Osteoblast (primary cell): Measurements from ENCODE around the gene TRIM33. TPM values are rescaled to one million over a fixed set of nuclear protein-coding genes. Genes with fewer than 3 reads are reported as not detected.
A peak's percentile ranks its signal among the peaks of the same experiment; 100 is the strongest.

Source experiments
- DNase-seq: peaks from one replicate; pipeline ENCODE4 v3.0.0; 2011; ENCODE audit warnings: low spot score, mixed read lengths; ENCODE audit not compliant: insufficient read length; ENCODE audit errors: missing footprints
- H2AFZ ChIP-seq: 2 replicates; pipeline ENCODE4 v1.6.0; 2011; ENCODE audit warnings: mild to moderate bottlenecking, low read length
- H3K27ac ChIP-seq: 2 replicates; pipeline ENCODE4 v1.5.1; 2011; ENCODE audit warnings: mild to moderate bottlenecking, low read depth, low read length, moderate library complexity
- H3K27me3 ChIP-seq: 2 replicates; pipeline ENCODE4 v1.6.0; 2012; ENCODE audit warnings: mild to moderate bottlenecking, control low read depth, inconsistent platforms, low read length, moderate library complexity; ENCODE audit not compliant: insufficient read depth
- H3K36me3 ChIP-seq: 2 replicates; pipeline ENCODE4 v1.5.1; 2011; ENCODE audit warnings: mild to moderate bottlenecking, low read length, control low read depth, moderate library complexity; ENCODE audit not compliant: insufficient read depth
- H3K4me1 ChIP-seq: 2 replicates; pipeline ENCODE4 v1.5.1; 2011; ENCODE audit warnings: mild to moderate bottlenecking, low read length, control low read depth, moderate library complexity; ENCODE audit not compliant: insufficient read depth
- H3K4me2 ChIP-seq: 2 replicates; pipeline ENCODE4 v1.6.0; 2011; ENCODE audit warnings: mild to moderate bottlenecking, low read length; ENCODE audit not compliant: insufficient read depth
- H3K4me3 ChIP-seq: fragments of 200-600 bp; sonication (generic); 3 replicates; pipeline ENCODE4 v1.5.1; 2012; ENCODE audit warnings: mild to moderate bottlenecking, low read length, inconsistent platforms; ENCODE audit not compliant: insufficient read depth
- H3K79me2 ChIP-seq: 2 replicates; pipeline ENCODE4 v1.6.0; 2012; ENCODE audit warnings: mild to moderate bottlenecking, low read length, control low read depth, inconsistent platforms; ENCODE audit not compliant: insufficient read depth
- H3K9me3 ChIP-seq: 2 replicates; pipeline ENCODE4 v1.5.1; 2011; ENCODE audit warnings: low read depth, low read length, control low read depth
- H4K20me1 ChIP-seq: 2 replicates; pipeline ENCODE4 v1.6.0; 2012; ENCODE audit warnings: mild to moderate bottlenecking, low read length, control low read depth; ENCODE audit not compliant: insufficient read depth
- CTCF ChIP-seq: IDR thresholded peaks from 2 replicates; pipeline ENCODE4 v1.5.1; 2011; ENCODE audit warnings: mild to moderate bottlenecking, low read depth, low read length, moderate library complexity; ENCODE audit errors: extremely low read depth
- total RNA-seq: library from RNA; depleted of rRNA; stranded (reverse); fragments of >200 nt; gene quantifications from 2 replicates; pipeline ENCODE4 v1.2.3, GENCODE V29; 2012

Gene TRIM33
- total RNA-seq, 1 donor, result 43.1 TPM

GRCh38 chr1:114353262-114353661 lies 157.7 kb downstream of the TRIM33 start:
- Histone ChIP-seq H3K9me3 (no peaks in the 10 kb centered on the region), H3K27me3 (peaks cover 8% of the 10 kb centered on the region), H3K79me2 (no peaks in the 10 kb centered on the region), H4K20me1 (no peaks in the 10 kb centered on the region), H3K4me3 (no peak overlapping the region), H3K36me3 (no peaks in the 10 kb centered on the region), H3K4me2 (no peak overlapping the region), H3K4me1 (peaks cover 8% of the 10 kb centered on the region), H3K27ac (no peak overlapping the region), H2AFZ (peak overlapping the region; percentile 54)
- peak; percentile 78 for DNase-seq
- no peak for TF ChIP-seq CTCF

- Histone ChIP-seq H3K27me3 (peaks cover 8% of the 10 kb centered on the region), H3K27ac (no peak overlapping the region), H3K36me3 (no peaks in the 10 kb centered on the region), H3K4me1 (peaks cover 8% of the 10 kb centered on the region), H2AFZ (peak overlapping the region; percentile 35), H3K4me2 (no peak overlapping the region), H3K79me2 (no peaks in the 10 kb centered on the region), H3K9me3 (no peaks in the 10 kb centered on the region), H3K4me3 (no peak overlapping the region), H4K20me1 (no peaks in the 10 kb centered on the region)
- peak; percentile 35 for DNase-seq
- no peak for TF ChIP-seq CTCF
These were observed 158.2 kb downstream of the TRIM33 start for GRCh38 chr1:114352797-114353196.

- H2AFZ ChIP-seq, result no peak overlapping the region
- H3K9me3 ChIP-seq, result no peaks in the 10 kb centered on the region
- no peak for TF ChIP-seq CTCF
- H3K27me3 ChIP-seq, result peaks cover 8% of the 10 kb centered on the region
- H4K20me1 ChIP-seq, result no peaks in the 10 kb centered on the region
- H3K4me1 ChIP-seq, result peaks cover 16% of the 10 kb centered on the region
- no peaks in the 10 kb centered on the region for H3K79me2 ChIP-seq
- DNase-seq, result peak; percentile 62
- no peaks in the 10 kb centered on the region for H3K36me3 ChIP-seq
- H3K27ac ChIP-seq, result no peak overlapping the region
- no peak overlapping the region for H3K4me2 ChIP-seq
- H3K4me3 ChIP-seq, result no peak overlapping the region
These were observed 160.1 kb downstream of the TRIM33 start for GRCh38 chr1:114350731-114351445.

- no peak for DNase-seq
- no peaks in the 10 kb centered on the region for H3K79me2 ChIP-seq
- H3K4me3 ChIP-seq, result no peak overlapping the region
- no peak for TF ChIP-seq CTCF
- no peak overlapping the region for H3K27ac ChIP-seq
- no peaks in the 10 kb centered on the region for H3K9me3 ChIP-seq
- H2AFZ ChIP-seq, result no peak overlapping the region
- H4K20me1 ChIP-seq, result no peaks in the 10 kb centered on the region
- H3K27me3 ChIP-seq, result peaks cover 8% of the 10 kb centered on the region
- no peaks in the 10 kb centered on the region for H3K36me3 ChIP-seq
- peaks cover 20% of the 10 kb centered on the region for H3K4me1 ChIP-seq
- H3K4me2 ChIP-seq, result no peak overlapping the region
These were observed 161.0 kb downstream of the TRIM33 start for GRCh38 chr1:114349891-114350605.
